NB4 (cell line): ENCODE measurements around the gene FER.

Experiments
- MYC ChIP-seq: IDR thresholded peaks from 2 replicates; pipeline ENCODE4 v1.6.1; 2011; ENCODE audit warnings: low read depth, low read length
- TF ChIP-seq, protein P1 (sequence below): IDR thresholded peaks from one replicate; pipeline ENCODE4 v1.5.1; 2012; ENCODE audit warnings: low read depth, low read length

DNA sequence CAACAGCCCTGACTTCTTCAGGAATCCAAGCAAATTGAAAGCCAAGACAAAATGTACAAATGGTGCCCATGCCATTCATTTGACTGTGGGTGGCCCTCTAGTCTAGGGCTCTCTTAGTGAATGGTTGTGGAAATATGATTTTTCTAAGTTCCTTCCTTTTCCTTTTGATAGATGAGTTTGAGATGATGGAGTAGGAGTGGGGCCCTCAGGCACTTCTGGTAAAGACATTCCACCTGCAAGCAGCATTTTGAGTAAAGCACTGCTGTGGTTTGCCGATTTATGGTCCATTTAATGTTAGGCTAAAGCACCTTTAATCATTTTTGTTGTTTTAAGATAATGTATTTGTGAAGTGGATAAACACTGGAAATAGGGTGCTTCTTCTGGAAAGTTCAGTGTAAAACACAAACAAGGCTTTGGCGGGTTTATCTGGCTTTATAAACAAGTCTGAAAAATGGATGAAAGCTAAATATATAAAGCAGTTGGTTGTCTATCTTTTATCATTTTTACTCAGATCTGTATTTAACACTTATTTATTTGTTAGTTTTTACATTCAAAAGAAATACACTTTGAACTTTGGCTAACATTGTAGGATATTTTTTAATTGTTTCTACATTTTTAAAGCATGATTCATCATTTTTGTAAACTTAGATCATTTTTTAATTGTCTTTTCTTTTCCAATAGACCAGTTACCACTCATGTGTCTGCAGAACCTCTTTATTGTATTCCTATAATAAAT lies 448.6 kb downstream of the FER start:
- TF ChIP-seq, protein P1, sequence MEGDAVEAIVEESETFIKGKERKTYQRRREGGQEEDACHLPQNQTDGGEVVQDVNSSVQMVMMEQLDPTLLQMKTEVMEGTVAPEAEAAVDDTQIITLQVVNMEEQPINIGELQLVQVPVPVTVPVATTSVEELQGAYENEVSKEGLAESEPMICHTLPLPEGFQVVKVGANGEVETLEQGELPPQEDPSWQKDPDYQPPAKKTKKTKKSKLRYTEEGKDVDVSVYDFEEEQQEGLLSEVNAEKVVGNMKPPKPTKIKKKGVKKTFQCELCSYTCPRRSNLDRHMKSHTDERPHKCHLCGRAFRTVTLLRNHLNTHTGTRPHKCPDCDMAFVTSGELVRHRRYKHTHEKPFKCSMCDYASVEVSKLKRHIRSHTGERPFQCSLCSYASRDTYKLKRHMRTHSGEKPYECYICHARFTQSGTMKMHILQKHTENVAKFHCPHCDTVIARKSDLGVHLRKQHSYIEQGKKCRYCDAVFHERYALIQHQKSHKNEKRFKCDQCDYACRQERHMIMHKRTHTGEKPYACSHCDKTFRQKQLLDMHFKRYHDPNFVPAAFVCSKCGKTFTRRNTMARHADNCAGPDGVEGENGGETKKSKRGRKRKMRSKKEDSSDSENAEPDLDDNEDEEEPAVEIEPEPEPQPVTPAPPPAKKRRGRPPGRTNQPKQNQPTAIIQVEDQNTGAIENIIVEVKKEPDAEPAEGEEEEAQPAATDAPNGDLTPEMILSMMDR = no peak
- no peak for TF ChIP-seq MYC
